NCI-H524 (cell line): ENCODE measurements around the gene CASTOR2.
"Not testable (repeated sequence)": the region's sequence is repeated elsewhere in the genome, so short reads cannot be mapped to it uniquely, and the experiment has no call there.

Experiments used
- DNase-seq, 2 experiments: peaks; one replicate each; lab custom pipeline; 2025; lab: John Stamatoyannopoulos, UW

CASTOR2 gene

GRCh38 chr7:74964511-74965119 lies at the start of gene CASTOR2:
TSS of gene CASTOR2 (plus strand) at chr7:74964705. CDS start at chr7:74964986, 281 bp downstream.
- peak in 1 of 2 experiments; percentile 36 for DNase-seq

DNA sequence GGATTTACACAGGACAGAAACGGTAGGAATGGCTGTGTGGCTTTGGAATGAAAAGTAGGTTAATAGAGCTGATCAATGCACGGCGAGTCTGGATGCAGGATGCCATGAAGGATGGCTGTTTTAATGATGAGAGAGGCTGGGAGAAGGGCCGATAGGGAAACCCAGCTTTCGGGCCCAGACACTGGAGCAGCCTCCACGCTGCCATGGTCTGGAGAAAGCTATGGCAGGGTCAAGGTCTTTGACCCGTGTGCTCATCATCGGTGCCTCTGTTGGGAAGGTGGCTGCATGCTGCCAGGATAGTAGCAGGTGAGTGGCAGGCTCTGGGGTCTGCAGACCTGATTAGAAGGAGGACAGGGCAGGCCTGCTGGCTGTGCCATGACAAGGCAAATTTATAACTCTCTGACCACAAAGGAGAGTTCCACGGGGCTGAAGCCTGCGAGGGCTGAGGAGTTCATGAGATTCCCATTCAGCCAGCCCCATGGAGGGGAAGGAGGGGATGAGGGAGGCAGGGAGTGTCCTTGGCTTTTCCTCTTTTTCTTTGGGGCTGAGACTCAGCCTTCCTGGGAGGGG lies 42.1 kb upstream of the CASTOR2 start:
- not testable (repeated sequence) for DNase-seq

DNA sequence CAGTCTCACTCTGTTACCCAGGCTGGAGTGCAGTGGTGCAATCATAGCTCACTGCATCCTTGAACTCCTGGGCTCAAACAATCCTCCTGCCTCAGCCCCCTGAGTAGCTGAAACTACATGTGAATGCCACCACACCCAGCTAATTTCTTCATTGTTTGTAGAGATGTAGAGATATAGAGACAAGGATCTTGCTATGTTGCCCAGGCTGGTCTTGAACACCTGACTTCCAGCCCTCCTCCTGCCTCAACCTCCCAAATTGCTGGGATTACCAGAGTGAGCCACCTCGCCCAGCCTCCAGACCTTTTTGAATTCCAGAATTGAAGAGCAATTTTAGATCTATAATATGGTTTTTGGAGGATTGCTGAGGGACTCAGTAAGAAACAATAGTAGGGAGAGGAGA lies 40.9 kb upstream of the CASTOR2 start:
- not testable (repeated sequence) for DNase-seq

DNA sequence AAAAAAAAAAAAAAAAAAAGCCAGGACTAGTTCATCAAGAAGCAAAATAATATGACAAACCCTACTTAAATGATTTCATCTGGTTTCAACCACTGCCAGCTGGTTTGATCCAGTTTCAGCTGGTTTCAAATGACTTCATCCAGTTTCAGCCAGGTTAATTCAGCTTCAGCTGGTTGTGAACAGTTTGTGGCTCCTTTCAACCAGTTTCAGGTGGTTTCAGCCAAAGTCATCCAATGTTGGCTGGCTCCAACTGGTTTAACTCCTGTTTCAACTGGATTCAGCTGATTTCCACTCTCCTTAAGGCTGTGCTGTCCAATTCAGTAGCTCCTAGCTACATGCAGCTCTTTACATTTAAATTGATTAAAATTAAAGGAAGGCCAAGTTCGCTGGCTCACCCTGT lies 37.5 kb upstream of the CASTOR2 start:
- not testable (repeated sequence) for DNase-seq

- not testable (repeated sequence) for DNase-seq
Measured at GRCh38 chr7:74931563-74932328, 32.8 kb upstream of the CASTOR2 start.

GRCh38 chr7:74939429-74939828 lies 25.1 kb upstream of the CASTOR2 start:
- not testable (repeated sequence) for DNase-seq

DNA sequence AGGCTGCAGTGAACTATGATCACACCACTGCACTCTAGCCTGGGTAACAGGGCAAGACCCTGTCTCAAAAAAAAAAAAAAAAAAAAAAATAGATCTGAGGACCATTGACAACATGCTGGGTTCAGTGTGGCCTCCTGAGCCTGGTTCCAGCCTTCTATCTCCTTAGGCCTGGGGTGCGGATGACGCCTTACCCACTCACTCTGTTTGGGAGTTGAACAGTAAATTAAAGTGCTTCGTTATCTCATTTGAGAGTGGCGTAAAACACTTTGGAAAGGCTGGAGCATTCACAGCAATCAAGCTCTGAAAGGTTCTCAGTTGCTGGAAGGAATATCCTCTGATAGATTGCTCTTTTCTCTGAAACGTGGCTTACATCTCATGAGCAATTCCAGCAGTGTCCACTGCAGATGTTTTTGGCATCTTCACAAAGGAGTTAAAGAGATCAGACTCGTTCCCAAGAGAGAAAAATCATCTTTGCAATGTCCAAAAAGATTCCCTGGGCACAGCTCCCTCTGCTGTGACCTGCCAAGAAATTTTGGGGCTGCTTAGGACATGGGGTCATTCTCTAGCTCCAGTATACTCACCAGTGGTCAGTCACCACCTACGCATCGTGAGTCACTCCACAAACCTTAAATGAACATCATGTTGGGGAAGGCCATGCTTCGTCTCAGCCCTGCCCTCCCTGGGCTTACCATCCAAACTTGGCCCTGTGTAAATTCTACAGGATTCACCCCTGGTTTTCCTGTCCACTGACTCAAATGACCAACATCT lies 23.0 kb upstream of the CASTOR2 start:
- DNase-seq, result not testable (repeated sequence)

GRCh38 chr7:74943923-74944322 lies 20.6 kb upstream of the CASTOR2 start:
- DNase-seq, result not testable (repeated sequence)

- not testable (repeated sequence) for DNase-seq
Measured at GRCh38 chr7:74947741-74948140, 16.8 kb upstream of the CASTOR2 start.

GRCh38 chr7:74953774-74954173 lies 10.7 kb upstream of the CASTOR2 start:
- not testable (repeated sequence) for DNase-seq

DNA sequence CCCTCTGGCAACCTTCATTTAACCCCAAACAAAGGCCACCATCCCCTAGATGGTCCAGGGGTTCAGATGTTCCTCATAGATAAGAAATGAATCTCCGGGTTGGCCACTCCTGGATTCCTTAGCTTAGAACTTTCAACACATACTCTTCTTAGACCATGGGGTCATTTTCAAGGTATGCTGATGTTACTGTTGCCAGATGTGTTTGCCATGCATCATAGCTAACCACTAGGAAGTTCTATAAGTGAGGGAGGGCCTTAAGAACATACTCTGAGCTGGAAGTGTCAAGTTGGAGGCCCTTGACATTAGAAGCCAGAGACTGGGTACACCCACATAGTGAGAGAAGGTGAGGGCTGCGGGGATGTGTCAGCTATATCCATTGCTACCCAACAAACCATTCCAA lies 6.2 kb upstream of the CASTOR2 start:
- not testable (repeated sequence) for DNase-seq

DNA sequence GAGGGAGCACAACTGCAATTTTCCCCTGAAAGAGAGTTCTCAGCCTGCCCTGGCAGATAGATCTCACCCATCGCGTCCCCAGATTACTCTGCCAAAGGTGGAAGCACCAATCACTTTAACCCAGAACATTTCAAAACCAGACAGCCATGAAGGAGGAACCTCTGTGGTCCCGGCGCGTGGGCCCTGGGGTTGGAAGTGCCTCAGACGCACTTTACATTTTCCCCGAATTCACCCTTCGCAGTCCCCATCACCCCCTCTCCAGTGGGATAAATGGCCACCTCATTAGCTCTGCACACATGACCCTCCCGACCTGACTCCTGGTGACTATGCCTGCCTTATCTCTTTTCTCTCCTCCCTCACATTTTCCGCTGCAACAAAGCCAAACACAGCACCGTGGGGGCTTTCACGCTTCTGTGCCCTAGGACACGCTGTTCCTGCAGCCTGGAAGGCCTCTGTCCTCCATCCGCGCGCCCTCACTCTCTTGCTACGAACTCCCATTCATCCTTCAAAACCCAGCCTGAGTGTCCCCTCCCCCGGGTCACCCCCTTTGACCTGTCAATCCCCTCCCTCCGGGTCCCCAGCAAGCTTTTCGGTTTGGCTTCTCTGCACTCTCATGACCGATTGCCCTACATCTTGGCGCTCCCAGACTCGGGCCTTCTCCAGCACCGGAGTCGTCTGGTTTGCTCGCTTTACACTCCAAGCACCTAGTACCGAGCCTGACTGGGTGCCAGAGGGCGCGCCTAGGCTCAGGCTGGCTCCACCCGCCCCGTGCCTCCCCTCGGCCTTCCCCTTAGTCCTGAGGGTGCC lies 598 bp upstream of the CASTOR2 start:
- DNase-seq, result not testable (repeated sequence)

GRCh38 chr7:74966208-74966854 lies 1.8 kb downstream of the CASTOR2 start:
- not testable (repeated sequence) for DNase-seq

DNA sequence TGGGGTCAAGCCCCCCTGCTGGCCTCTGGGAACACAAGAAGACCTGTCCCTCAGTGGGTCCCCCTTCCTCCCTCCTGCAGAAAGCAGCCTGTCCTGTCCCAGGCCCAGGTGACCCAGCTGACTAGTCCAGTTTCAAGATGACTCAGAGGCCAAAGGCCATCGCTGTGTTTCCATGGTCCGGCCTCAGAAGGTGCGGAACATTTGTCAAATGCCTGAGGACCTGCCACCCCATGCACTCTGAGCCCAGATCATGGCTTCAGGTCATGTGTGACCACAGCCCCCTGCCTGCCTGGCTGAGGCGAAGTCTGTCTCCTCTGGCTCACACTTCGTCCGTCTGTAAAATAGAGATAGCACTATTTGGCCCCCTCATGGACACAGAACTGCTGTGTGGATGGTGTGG lies 2.4 kb downstream of the CASTOR2 start:
- not testable (repeated sequence) for DNase-seq

- DNase-seq, result not testable (repeated sequence)
Measured at GRCh38 chr7:74971431-74971830, 6.9 kb downstream of the CASTOR2 start.

GRCh38 chr7:74972377-74972776 lies 7.9 kb downstream of the CASTOR2 start:
- DNase-seq, result not testable (repeated sequence)

DNA sequence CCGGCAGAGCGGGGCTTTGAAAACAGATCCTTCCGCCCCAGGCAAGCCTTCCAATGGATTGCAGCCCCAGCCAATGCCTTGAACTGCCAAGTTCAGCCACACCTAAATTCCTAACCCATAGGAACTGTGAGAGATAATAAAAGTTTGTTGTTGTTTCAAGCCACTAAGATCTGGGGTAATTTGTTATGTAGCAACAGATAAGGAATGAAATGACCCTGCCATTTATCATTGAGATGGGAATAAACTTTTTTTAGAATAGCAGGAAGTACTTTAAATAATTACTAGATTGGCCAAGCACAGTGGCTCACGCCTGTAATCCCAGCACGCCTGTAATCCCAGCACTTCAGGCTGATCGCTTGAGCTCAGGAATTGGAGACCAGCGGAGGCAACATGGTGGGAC lies 11.5 kb downstream of the CASTOR2 start:
- DNase-seq, result not testable (repeated sequence)

DNA sequence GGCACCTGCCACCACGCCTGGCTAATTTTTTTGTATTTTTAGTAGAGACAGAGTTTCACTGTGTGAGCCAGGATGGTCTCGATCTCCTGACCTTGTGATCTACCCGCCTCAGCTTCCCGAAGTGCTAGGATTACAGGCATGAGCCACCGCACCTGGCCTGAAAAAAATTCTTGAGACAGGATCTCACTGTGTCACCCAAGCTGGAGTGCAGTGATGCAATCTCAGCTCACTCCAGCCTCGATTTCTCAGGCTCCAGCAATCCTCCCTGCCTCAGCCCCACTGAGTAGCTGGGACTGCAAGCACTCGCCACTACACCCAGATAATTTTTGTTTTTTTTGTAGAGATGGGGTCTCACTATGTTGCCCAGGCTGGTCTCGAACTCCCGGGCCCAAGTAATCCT lies 13.0 kb downstream of the CASTOR2 start:
- DNase-seq, result not testable (repeated sequence)

GRCh38 chr7:74988436-74988835 lies 23.9 kb downstream of the CASTOR2 start:
- DNase-seq, result not testable (repeated sequence)

DNA sequence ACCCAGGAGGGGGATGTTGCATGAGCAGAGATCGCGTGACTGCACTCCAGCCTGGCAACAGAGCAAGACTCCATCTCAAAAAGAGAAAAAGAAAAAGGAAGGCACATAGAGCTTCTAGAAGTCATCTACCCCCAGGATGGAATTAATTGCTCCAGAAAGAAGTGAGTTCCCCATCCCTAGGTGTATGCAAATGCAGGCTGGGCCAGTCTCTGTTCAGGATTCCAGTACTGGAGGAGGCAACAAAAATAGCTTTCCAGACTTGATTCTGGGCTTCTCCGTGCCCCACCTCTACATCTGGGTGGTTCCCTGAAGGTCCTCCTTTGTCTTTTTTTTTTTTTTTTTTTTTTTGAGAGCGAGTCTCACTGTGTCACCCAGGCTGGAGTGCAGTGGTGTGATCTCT lies 28.6 kb downstream of the CASTOR2 start:
- DNase-seq, result no peak
